Heart right ventricle (tissue), 16 donors: ENCODE measurements around the gene ADGRL3. TPM values are rescaled to one million over a fixed set of nuclear protein-coding genes. Genes with fewer than 3 reads are reported as not detected.

Experiments used
- ATAC-seq, 8 donors: fragments of 200-7000 bp; cut with Tn5 transposase; one replicate each; pipeline ENCODE4 v1.9.1; 2020; ENCODE audit warnings: mild to moderate bottlenecking in 8 of 8, moderate library complexity in 8 of 8, moderate number of reproducible peaks in 1 of 8
- DNase-seq, 2 donors: peaks; one replicate each; pipeline ENCODE4 v3.0.0-alpha.2; 2020
- H3K27ac ChIP-seq, 10 donors: fragments of 200-600 bp; sonication (generic) in 2 of 10; one replicate each; pipeline versions ENCODE4 v1.5.0 to v1.8.0; 2020 to 2022; ENCODE audit warnings: mild to moderate bottlenecking in 3 of 10
- H3K27me3 ChIP-seq, 7 donors: fragments of 200-600 bp; one replicate each; pipeline ENCODE4 v1.8.0; 2021 to 2022; ENCODE audit warnings: mild to moderate bottlenecking in 2 of 7
- H3K36me3 ChIP-seq, 9 donors: fragments of 200-600 bp; sonication (generic) in 1 of 9; one replicate each; pipeline versions ENCODE4 v1.5.0 to v1.8.0; 2020 to 2022; ENCODE audit warnings: mild to moderate bottlenecking in 2 of 9
- H3K4me1 ChIP-seq, 9 donors: fragments of 200-600 bp; sonication (generic) in 1 of 9; one replicate each; pipeline versions ENCODE4 v1.5.0 to v1.8.0; 2020 to 2022; ENCODE audit warnings: mild to moderate bottlenecking in 4 of 9
- H3K4me3 ChIP-seq, 10 donors: fragments of 200-600 bp; sonication (generic) in 2 of 10; one replicate each; pipeline versions ENCODE4 v1.5.0 to v1.8.0; 2020 to 2022; ENCODE audit warnings: mild to moderate bottlenecking in 7 of 10, moderate library complexity in 2 of 10
- H3K9me3 ChIP-seq, 11 donors: fragments of 200-600 bp in 10 of 11; sonication (generic) in 2 of 11; one replicate each; pipeline versions ENCODE4 v1.5.0 to v1.8.0; 2013 to 2022; ENCODE audit warnings: mild to moderate bottlenecking in 2 of 11, control low read depth in 1 of 11, moderate library complexity in 1 of 11
- CTCF ChIP-seq, 9 donors: fragments of 200-600 bp; sonication (generic) in 2 of 9; IDR thresholded peaks; one replicate each; pipeline versions ENCODE4 v1.5.0 to v1.8.0; 2021 to 2022; ENCODE audit warnings: antibody characterized with exemption in 9 of 9, mild to moderate bottlenecking in 5 of 9, moderate library complexity in 1 of 9
- WGBS, 2 donors: extraction: QIAGEN DNeasy Blood & Tissue Kit; methylation state at CpG; one replicate each; pipeline ENCODE4 v1.1.7; 2013; ENCODE audit warnings: inconsistent platforms in 1 of 2; 5-methylcytosine and 5-hydroxymethylcytosine counted together
- intact Hi-C, 10 donors: fragments of 100-400 bp; cut with DNase I; formaldehyde crosslinking; loops; one replicate each; pipeline versions ENCODE4 v1.11.1 to v1.14.2; 2022
- polyA plus RNA-seq, 2 donors: library from polyadenylated mRNA; stranded (reverse); fragments of 200-250 nt; gene quantifications; one replicate each; pipeline ENCODE4 v1.2.3, GENCODE V29; 2013
- total RNA-seq, 10 donors: library from RNA; stranded (reverse); fragmentation: NEBNext Ultra II Directional in 3 of 10; extraction: Animal tissue kit (Norgen Biotek cat#: 25700) in 3 of 10; gene quantifications; one replicate each; pipeline versions ENCODE4 v1.2.1 to v1.2.4, GENCODE V29; 2021 to 2023
- donor health status: Arrhythmogenic right ventricular cardiomyopathy.
- donor health status: ischemic (EF 13 %, LVEDD 7.1; RV severe dilation, severe dysfunction).
- donor health status: healthy with polysubstance abuse.
- donor health status: DM: no; HTN: yes; CAD: no.
- donor health status: DM: no; HTN: no; CAD: no.
- donor health status: ischemic (EF 25% LVEDD 6.9; RV normal size, moderate dysfunction).
- donor health status: ischemic (EF 25% LVEDD 5.7; RV mildly dilated, moderate dysfunction).
- donor health status: healthy.
- donor health status: DM: yes; HTN: yes; CAD: no.
- donor health status: Ischemic cardiomyopathy.
- donor health status: ischemic (EF 35%, LVEDD 5.7; RV mildly dilated, moderate dysfunction).
- donor health status: nonischemic (EF 11% LVEDD 7.7; RV severe dilation, severe dysfunction).
- donor health status: DM: yes; HTN: yes; CAD: no.
- donor health status: PGD.
- donor health status: ischemic (EF 29% LVEDD 5.4; RV normal size, mild dysfunction).
- donor health status: nonischemic (EF 23%, LVEDD 6.1; RV moderate dilation, normal function).

ADGRL3 gene
- total and polyA plus RNA-seq, 12 donors = 0.36 to 20.9 (median 4.6) TPM

- ATAC-seq (no peak), DNase-seq (no peak)
- no peak for TF ChIP-seq CTCF (IDR thresholded peaks at IDR 0.05)
- H3K27me3 ChIP-seq = no peaks in the 10 kb centered on the region
- no peak overlapping the region for H3K4me3 ChIP-seq
- intact Hi-C loops = no loop called here
- H3K27ac ChIP-seq = no peak overlapping the region
- no peaks in the 10 kb centered on the region for H3K9me3 ChIP-seq
- no peaks in the 10 kb centered on the region for H3K36me3 ChIP-seq
- H3K4me1 ChIP-seq = no peaks in the 10 kb centered on the region
Measured at GRCh38 chr4:61437923-61438322, 237.8 kb downstream of the ADGRL3 start.

- H3K27me3 ChIP-seq = no peaks in the 10 kb centered on the region
- ATAC-seq (no peak), DNase-seq (no peak)
- H3K4me3 ChIP-seq = no peak overlapping the region
- H3K9me3 ChIP-seq = no peaks in the 10 kb centered on the region
- no peaks in the 10 kb centered on the region for H3K4me1 ChIP-seq
- H3K36me3 ChIP-seq = no peaks in the 10 kb centered on the region
- WGBS, 2 donors = 88 to 90% methylated on average over 4 of the region's 4 CpGs
- TF ChIP-seq CTCF (IDR thresholded peaks at IDR 0.05) = no peak
- no peak overlapping the region for H3K27ac ChIP-seq
- intact Hi-C loops = no loop called here
Measured at GRCh38 chr4:61440321-61440720, 240.2 kb downstream of the ADGRL3 start.

- 68 to 78% methylated on average over 2 of the region's 2 CpGs for WGBS, 2 donors
Measured at GRCh38 chr4:61442936-61443335, 242.8 kb downstream of the ADGRL3 start.

GRCh38 chr4:61443813-61444510, 243.8 kb downstream of the ADGRL3 start:
- H3K4me3 ChIP-seq = no peak overlapping the region
- no peak for ATAC-seq
- 42 to 47% methylated on average over 2 of the region's 2 CpGs for WGBS, 2 donors
- DNase-seq = no peak
- TF ChIP-seq CTCF (IDR thresholded peaks at IDR 0.05) = no peak
- no peak overlapping the region for H3K27ac ChIP-seq
- intact Hi-C loops = no loop called here
- H3K9me3 ChIP-seq = no peaks in the 10 kb centered on the region
- no peaks in the 10 kb centered on the region for H3K36me3 ChIP-seq
- no peaks in the 10 kb centered on the region for H3K27me3 ChIP-seq
- no peaks in the 10 kb centered on the region for H3K4me1 ChIP-seq

More at GRCh38 chr4:61442936-61443335, 242.8 kb downstream of the ADGRL3 start:
- H3K9me3 ChIP-seq = no peaks in the 10 kb centered on the region
- H3K36me3 ChIP-seq = no peaks in the 10 kb centered on the region
- H3K4me1 ChIP-seq = no peaks in the 10 kb centered on the region
- no peaks in the 10 kb centered on the region for H3K27me3 ChIP-seq
- ATAC-seq (no peak), DNase-seq (no peak)
- H3K4me3 ChIP-seq = no peak overlapping the region
- intact Hi-C loops = no loop called here
- TF ChIP-seq CTCF (IDR thresholded peaks at IDR 0.05) = no peak
- no peak overlapping the region for H3K27ac ChIP-seq
